ENCODE results near the gene KHDC4.

KHDC4 gene

DNA sequence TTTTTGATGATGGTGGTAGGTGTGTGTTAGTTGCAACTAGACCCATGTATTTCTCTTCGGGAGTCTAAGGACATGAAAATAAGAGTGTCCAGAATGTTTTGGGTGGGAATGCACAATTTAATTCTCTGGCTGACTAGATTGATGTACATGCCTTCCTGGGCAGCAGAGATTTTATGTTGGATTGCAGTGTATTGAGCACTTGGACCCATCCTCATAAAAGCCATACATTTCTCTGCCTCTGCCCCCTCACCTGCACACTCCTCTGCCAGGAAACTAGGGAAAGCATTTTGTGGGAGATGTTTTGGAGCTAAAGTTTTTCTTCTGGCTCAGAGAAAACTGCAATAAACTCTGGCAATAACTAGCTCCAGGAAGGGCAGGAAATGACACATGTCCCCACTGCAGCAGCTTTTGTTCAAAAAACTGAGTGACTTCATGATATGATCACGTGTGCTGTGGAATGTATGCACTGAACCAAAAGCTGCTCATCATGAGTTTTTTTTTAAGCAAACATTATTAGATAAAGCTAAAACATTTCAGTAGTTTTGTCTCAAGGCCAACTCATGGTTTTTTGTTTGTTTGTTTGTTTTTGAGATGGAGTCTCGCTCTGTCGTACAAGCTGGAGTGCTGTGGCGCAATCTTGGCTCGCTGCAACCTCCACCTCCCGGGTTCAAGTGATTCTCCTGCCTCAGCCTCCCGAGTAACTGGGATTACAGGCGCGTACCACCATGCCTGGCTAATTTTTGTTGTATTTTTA, 40.6 kb downstream of the KHDC4 start:
- TF ChIP-seq PAX5 (IDR thresholded peaks at IDR 0.05; ENCODE audit: insufficient read depth, low read length, severe bottlenecking) (no peak), SPI1 (IDR thresholded peaks at IDR 0.05; ENCODE audit: low read depth, low read length) (no peak), POLR2A (IDR thresholded peaks at IDR 0.05; ENCODE audit: low read depth, low read length) (no peak), POLR2AphosphoS5 (IDR thresholded peaks at IDR 0.05; ENCODE audit: low read depth, low read length) (no peak), POU2F2 (IDR thresholded peaks at IDR 0.05; ENCODE audit: low read depth, low read length) (no peak), TAF1 (IDR thresholded peaks at IDR 0.05; ENCODE audit: low read depth, low read length) (no peak)
- FAIRE-seq: no peak
- DNase-seq (ENCODE audit: insufficient read length, low spot score): no peak

DNA sequence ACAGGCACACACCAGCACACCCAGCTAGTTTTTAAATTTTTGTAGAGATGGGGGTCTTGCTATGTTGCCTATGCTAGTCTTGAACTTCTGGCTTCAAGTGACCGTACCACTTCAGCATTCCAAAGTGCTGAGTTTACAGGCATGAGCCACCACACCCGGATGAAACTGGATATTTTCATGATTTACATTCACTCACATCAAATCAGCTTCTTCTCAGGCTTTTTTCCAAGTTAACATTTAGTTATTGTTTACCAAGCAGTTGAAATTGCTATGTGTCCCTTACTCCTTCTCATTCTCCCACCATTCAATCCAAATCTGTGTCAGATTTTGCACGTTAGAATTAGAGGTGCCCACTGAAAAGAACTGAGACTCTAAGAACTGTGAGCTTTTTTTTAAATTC, 41.4 kb downstream of the KHDC4 start:
- TF ChIP-seq TAF1 (IDR thresholded peaks at IDR 0.05; ENCODE audit: low read depth, low read length): no peak
- no peak for TF ChIP-seq SPI1 (IDR thresholded peaks at IDR 0.05; ENCODE audit: low read depth, low read length)
- TF ChIP-seq POU2F2 (IDR thresholded peaks at IDR 0.05; ENCODE audit: low read depth, low read length): no peak
- no peak for TF ChIP-seq PAX5 (IDR thresholded peaks at IDR 0.05; ENCODE audit: insufficient read depth, low read length, severe bottlenecking)
- TF ChIP-seq POLR2A (IDR thresholded peaks at IDR 0.05; ENCODE audit: low read depth, low read length): no peak
- no peak for TF ChIP-seq POLR2AphosphoS5 (IDR thresholded peaks at IDR 0.05; ENCODE audit: low read depth, low read length)
- DNase-seq (ENCODE audit: insufficient read length, low spot score): no peak
- no peak for FAIRE-seq

DNA sequence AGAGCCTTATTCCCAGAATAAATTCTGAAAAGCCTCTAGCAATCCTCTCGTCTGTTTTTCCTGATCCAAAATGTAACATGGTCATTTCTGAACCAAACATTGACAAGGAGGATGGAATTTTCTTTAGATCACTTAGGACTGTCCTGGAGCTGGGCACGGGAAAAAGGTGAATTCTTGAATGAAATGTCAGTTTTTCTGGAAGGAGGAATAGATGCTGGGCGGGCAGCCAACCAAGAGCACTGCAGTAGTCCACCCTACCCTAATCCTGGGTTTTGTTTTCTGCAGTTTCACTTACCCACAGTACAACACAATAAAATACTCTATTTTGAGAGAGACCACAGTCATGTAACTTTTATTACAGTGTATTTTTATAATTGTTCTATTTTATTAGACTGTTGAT, 44.0 kb downstream of the KHDC4 start:
- no peak for TF ChIP-seq TAF1 (IDR thresholded peaks at IDR 0.05; ENCODE audit: low read depth, low read length)
- no peak for TF ChIP-seq POLR2A (IDR thresholded peaks at IDR 0.05; ENCODE audit: low read depth, low read length)
- no peak for TF ChIP-seq POLR2AphosphoS5 (IDR thresholded peaks at IDR 0.05; ENCODE audit: low read depth, low read length)
- TF ChIP-seq PAX5 (IDR thresholded peaks at IDR 0.05; ENCODE audit: insufficient read depth, low read length, severe bottlenecking): no peak
- TF ChIP-seq SPI1 (IDR thresholded peaks at IDR 0.05; ENCODE audit: low read depth, low read length): no peak
- TF ChIP-seq POU2F2 (IDR thresholded peaks at IDR 0.05; ENCODE audit: low read depth, low read length): no peak
- no peak for FAIRE-seq
- DNase-seq (ENCODE audit: insufficient read length, low spot score): no peak

DNA sequence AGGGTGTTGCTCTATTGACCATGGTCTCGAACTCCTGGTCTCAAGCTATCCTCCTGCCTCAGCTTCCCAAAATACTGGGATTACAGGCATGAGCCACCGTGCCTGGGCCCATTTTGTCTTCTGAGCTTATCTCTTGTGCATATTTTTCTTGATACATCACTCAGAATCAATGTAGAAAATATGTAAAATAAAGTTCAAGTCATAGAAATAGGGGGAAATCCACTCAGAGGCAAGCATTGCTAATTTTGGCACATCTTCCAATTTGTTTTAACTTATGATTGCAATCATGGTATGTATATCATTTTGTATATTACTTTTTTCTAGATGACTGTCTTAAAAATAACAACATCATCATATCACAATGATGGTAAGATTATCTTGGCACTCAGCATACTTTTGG, 44.6 kb downstream of the KHDC4 start:
- DNase-seq (ENCODE audit: insufficient read length, low spot score): no peak
- no peak for FAIRE-seq

DNA sequence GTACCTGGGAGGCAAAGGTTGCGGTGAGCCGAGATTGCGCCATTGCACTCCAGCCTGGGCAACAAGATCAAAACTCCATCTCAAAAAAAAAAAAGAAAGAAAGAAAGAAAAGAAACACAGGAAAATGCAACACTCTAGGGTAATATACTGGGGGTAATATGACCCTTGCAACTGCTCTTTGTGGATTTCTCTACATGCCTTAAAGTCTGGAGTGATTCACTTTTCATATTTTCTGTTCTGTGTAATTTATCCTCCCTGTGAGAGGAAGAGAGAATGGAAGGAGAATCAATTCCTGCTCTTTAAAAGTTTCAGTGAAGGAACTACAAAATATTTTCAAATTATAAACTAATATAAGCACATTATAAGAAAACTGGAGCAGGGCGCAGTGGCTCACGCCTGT, 45.7 kb downstream of the KHDC4 start:
- TF ChIP-seq SPI1 (IDR thresholded peaks at IDR 0.05; ENCODE audit: low read depth, low read length) (no peak), POLR2AphosphoS5 (IDR thresholded peaks at IDR 0.05; ENCODE audit: low read depth, low read length) (no peak), PAX5 (IDR thresholded peaks at IDR 0.05; ENCODE audit: insufficient read depth, low read length, severe bottlenecking) (no peak), POU2F2 (IDR thresholded peaks at IDR 0.05; ENCODE audit: low read depth, low read length) (no peak), TAF1 (IDR thresholded peaks at IDR 0.05; ENCODE audit: low read depth, low read length) (no peak), POLR2A (IDR thresholded peaks at IDR 0.05; ENCODE audit: low read depth, low read length) (no peak)
- DNase-seq (ENCODE audit: insufficient read length, low spot score) (no peak), FAIRE-seq (no peak)

More for the DNA sequence above, 44.6 kb downstream of the KHDC4 start:
- TF ChIP-seq PAX5 (IDR thresholded peaks at IDR 0.05; ENCODE audit: insufficient read depth, low read length, severe bottlenecking) (no peak), POLR2A (IDR thresholded peaks at IDR 0.05; ENCODE audit: low read depth, low read length) (no peak), TAF1 (IDR thresholded peaks at IDR 0.05; ENCODE audit: low read depth, low read length) (no peak), SPI1 (IDR thresholded peaks at IDR 0.05; ENCODE audit: low read depth, low read length) (no peak), POU2F2 (IDR thresholded peaks at IDR 0.05; ENCODE audit: low read depth, low read length) (no peak), POLR2AphosphoS5 (IDR thresholded peaks at IDR 0.05; ENCODE audit: low read depth, low read length) (no peak)

- FAIRE-seq: peak; percentile 72
- DNase-seq (ENCODE audit: insufficient read length, low spot score): no peak
- TF ChIP-seq SPI1 (IDR thresholded peaks at IDR 0.05; ENCODE audit: low read depth, low read length) (no peak), POU2F2 (IDR thresholded peaks at IDR 0.05; ENCODE audit: low read depth, low read length) (no peak), POLR2A (IDR thresholded peaks at IDR 0.05; ENCODE audit: low read depth, low read length) (no peak), TAF1 (IDR thresholded peaks at IDR 0.05; ENCODE audit: low read depth, low read length) (no peak), POLR2AphosphoS5 (IDR thresholded peaks at IDR 0.05; ENCODE audit: low read depth, low read length) (no peak), PAX5 (IDR thresholded peaks at IDR 0.05; ENCODE audit: insufficient read depth, low read length, severe bottlenecking) (no peak)
These were observed 49.2 kb downstream of the KHDC4 start for GRCh38 chr1:155884982-155885381.

DNA sequence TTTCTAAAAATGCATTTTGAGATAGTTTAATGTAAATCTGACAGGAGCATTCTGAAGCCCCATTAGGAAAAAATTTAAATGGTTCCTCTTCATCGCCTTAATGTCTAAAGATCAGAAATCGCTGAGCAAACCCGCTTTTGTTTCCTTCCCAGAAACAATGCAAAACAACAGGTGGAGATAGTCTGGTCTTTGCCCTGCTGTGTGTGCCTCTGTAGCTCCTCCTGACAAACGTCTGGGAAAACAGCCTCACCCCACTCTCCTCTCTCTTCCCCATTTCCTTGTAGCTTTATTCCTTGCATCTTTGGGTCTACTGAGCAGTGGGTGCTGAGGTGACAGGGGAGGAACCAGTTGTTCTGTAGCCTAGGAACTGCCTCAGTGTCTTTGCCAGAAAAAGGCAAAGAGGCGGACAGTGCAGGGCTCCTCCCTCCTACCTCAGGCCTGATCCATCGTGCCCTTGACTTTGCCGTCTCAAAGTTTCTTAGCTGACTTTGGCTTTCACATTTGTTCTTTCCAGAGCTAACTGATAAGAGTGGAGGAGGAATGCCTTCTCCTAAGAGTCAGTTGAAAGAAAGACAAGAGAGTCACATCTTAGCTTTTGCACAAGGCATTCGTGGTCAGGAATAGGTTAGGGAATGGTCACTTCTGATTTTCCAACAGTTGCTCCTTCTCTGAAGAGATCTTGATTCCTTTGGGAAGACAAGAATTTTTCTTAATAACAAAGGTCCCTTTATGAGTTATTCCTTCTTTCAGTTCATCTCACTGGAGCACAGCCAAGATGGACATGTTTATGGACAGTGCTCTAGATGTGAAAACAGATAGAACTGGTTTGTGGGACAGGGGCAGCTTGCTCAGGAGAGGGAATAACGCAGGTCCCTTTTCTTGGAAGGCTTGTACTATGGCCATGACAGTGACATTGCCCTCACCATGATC, 49.9 kb downstream of the KHDC4 start:
- DNase-seq (ENCODE audit: insufficient read length, low spot score) (no peak), FAIRE-seq (peak; percentile 89)
- TF ChIP-seq TAF1 (IDR thresholded peaks at IDR 0.05; ENCODE audit: low read depth, low read length) (no peak), POLR2A (IDR thresholded peaks at IDR 0.05; ENCODE audit: low read depth, low read length) (no peak), POLR2AphosphoS5 (IDR thresholded peaks at IDR 0.05; ENCODE audit: low read depth, low read length) (no peak)

- FAIRE-seq (no peak), DNase-seq (ENCODE audit: insufficient read length, low spot score) (no peak)
- TF ChIP-seq POLR2A (IDR thresholded peaks at IDR 0.05; ENCODE audit: low read depth, low read length): no peak
- TF ChIP-seq PAX5 (IDR thresholded peaks at IDR 0.05; ENCODE audit: insufficient read depth, low read length, severe bottlenecking): no peak
- TF ChIP-seq TAF1 (IDR thresholded peaks at IDR 0.05; ENCODE audit: low read depth, low read length): no peak
These were observed 51.4 kb downstream of the KHDC4 start for GRCh38 chr1:155882766-155883165.

GRCh38 chr1:155882235-155882634, 52.0 kb downstream of the KHDC4 start:
- DNase-seq (ENCODE audit: insufficient read length, low spot score) (peak; percentile 20), FAIRE-seq (peak; percentile 76)
- TF ChIP-seq SPI1 (IDR thresholded peaks at IDR 0.05; ENCODE audit: low read depth, low read length) (peak; percentile 98), POLR2AphosphoS5 (IDR thresholded peaks at IDR 0.05; ENCODE audit: low read depth, low read length) (no peak), PAX5 (IDR thresholded peaks at IDR 0.05; ENCODE audit: insufficient read depth, low read length, severe bottlenecking) (no peak), POU2F2 (IDR thresholded peaks at IDR 0.05; ENCODE audit: low read depth, low read length) (no peak), TAF1 (IDR thresholded peaks at IDR 0.05; ENCODE audit: low read depth, low read length) (no peak), POLR2A (IDR thresholded peaks at IDR 0.05; ENCODE audit: low read depth, low read length) (no peak)
